Cardiac muscle cell (in vitro differentiated cells and primary cell): Measurements from ENCODE around the gene ARID5B. TPM values are rescaled to one million over a fixed set of nuclear protein-coding genes. Genes with fewer than 3 reads are reported as not detected.

ENCODE experiments used
- DNase-seq, 2 donors: peaks; one replicate each; pipeline versions ENCODE4 v3.0.0 to v3.0.0-alpha.2; 2010 to 2017; ENCODE audit warnings: low read depth in 1 of 2, low spot score in 1 of 2
- H3K27ac ChIP-seq: fragments of 200-600 bp; sonication (generic); 2 replicates; pipeline ENCODE4 v1.5.1; 2016
- H3K27me3 ChIP-seq: fragments of 200-600 bp; sonication (generic); 2 replicates; pipeline ENCODE4 v1.6.0; 2016; ENCODE audit warnings: control low read depth
- H3K36me3 ChIP-seq: fragments of 200-600 bp; sonication (generic); 2 replicates; pipeline ENCODE4 v1.5.1; 2016; ENCODE audit warnings: control low read depth
- H3K4me1 ChIP-seq: fragments of 200-600 bp; sonication (generic); 2 replicates; pipeline ENCODE4 v1.8.1; 2017; ENCODE audit warnings: low read depth, mild to moderate bottlenecking, mixed run types
- H3K4me3 ChIP-seq: fragments of 200-600 bp; sonication (generic); 2 replicates; pipeline ENCODE4 v1.5.1; 2016; ENCODE audit warnings: mild to moderate bottlenecking
- H3K9me3 ChIP-seq: fragments of 200-600 bp; sonication (generic); 2 replicates; pipeline ENCODE4 v1.5.1; 2017; ENCODE audit warnings: low read depth, mild to moderate bottlenecking, control low read depth
- CTCF ChIP-seq: IDR thresholded peaks from 2 replicates; pipeline ENCODE4 v1.5.1; 2012; ENCODE audit warnings: low read depth, mild to moderate bottlenecking, low read length
- polyA plus RNA-seq: library from polyadenylated mRNA; unstranded; fragments of >200 nt; fragmentation: Nextera tagmentation; extraction: Ambion mirVana; gene quantifications from 2 replicates; pipeline ENCODE4 v1.2.1, GENCODE V29; 2016
- total RNA-seq: library from RNA; depleted of rRNA; stranded (reverse); fragments of >200 nt; gene quantifications from 2 replicates; pipeline ENCODE4 v1.2.3, GENCODE V29; 2016

ARID5B gene
- total and polyA plus RNA-seq, 2 experiments from 2014 or later, result 4.9 to 7.8 TPM

DNA sequence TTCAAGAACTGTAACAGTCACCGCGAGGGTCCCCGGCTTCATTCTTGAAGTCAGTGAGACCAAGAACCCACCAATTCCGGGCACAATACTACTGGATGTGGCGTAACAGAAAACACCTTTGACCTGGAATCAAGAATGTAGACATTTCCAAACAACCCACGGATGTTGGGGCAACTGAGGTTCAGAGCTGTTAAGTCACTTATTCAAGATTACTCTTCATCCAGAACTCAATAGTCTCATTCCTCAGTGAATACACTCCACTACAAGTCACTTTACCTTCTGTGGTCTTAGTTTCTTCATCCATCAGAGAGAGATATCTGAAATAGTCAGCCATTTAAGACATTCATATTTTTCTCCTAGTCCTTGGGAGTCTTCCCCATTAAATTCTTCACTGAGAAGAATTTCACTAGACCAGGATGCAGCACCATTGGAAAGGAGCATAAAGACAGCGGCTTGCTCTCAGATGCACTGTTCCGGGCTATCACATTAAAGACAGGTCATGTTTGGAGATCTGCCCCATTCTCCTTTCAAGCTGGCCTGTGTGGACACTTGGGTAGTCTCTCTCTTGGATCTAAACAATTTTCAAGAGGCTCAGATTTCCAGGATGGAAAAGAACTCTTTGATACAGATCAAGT lies 32.3 kb upstream of the ARID5B start:
- DNase-seq, result no peak
- no peak overlapping the region for H3K27ac ChIP-seq
- H3K36me3 ChIP-seq, result no peaks in the 10 kb centered on the region
- TF ChIP-seq CTCF, result no peak
- H3K4me1 ChIP-seq, result no peaks in the 10 kb centered on the region
- no peaks in the 10 kb centered on the region for H3K9me3 ChIP-seq
- H3K4me3 ChIP-seq, result no peak overlapping the region
- no peaks in the 10 kb centered on the region for H3K27me3 ChIP-seq

GRCh38 chr10:61869774-61870525 lies 31.5 kb upstream of the ARID5B start:
- DNase-seq, result peak in 1 of 2 donors; percentile 82
- no peaks in the 10 kb centered on the region for H3K36me3 ChIP-seq
- H3K27me3 ChIP-seq, result no peaks in the 10 kb centered on the region
- H3K4me3 ChIP-seq, result no peak overlapping the region
- TF ChIP-seq CTCF, result no peak
- H3K9me3 ChIP-seq, result no peaks in the 10 kb centered on the region
- no peaks in the 10 kb centered on the region for H3K4me1 ChIP-seq
- H3K27ac ChIP-seq, result no peak overlapping the region

DNA sequence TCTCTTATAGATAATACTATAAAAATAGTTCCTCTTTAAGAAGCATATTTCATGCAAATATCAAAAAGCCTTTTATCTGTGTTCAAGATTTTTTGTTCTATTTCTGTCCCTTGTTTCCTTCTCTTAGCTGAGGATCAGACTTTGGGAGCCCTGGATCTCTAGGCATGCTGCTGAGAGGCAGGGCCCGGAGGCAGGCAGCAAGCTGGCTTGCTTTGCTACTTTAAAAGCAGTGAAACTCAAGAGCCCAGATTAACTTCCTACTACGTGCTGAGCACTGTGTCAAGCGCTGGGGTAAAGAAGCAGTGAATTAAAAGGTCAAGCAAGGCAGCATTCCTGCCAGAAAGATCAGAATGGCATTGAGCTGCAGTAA lies 31.0 kb upstream of the ARID5B start:
- H3K4me1 ChIP-seq, result no peaks in the 10 kb centered on the region
- H3K9me3 ChIP-seq, result no peaks in the 10 kb centered on the region
- DNase-seq, result no peak
- no peaks in the 10 kb centered on the region for H3K36me3 ChIP-seq
- TF ChIP-seq CTCF, result no peak
- no peaks in the 10 kb centered on the region for H3K27me3 ChIP-seq
- no peak overlapping the region for H3K4me3 ChIP-seq
- H3K27ac ChIP-seq, result no peak overlapping the region

GRCh38 chr10:61871487-61871886 lies 30.0 kb upstream of the ARID5B start:
- Histone ChIP-seq H3K4me3 (no peak overlapping the region), H3K27ac (no peak overlapping the region), H3K4me1 (no peaks in the 10 kb centered on the region), H3K9me3 (no peaks in the 10 kb centered on the region), H3K36me3 (no peaks in the 10 kb centered on the region), H3K27me3 (no peaks in the 10 kb centered on the region)
- DNase-seq, result no peak
- TF ChIP-seq CTCF, result no peak

- H3K36me3 ChIP-seq, result no peaks in the 10 kb centered on the region
- TF ChIP-seq CTCF, result no peak
- H3K9me3 ChIP-seq, result no peaks in the 10 kb centered on the region
- no peak overlapping the region for H3K27ac ChIP-seq
- no peak for DNase-seq
- no peaks in the 10 kb centered on the region for H3K4me1 ChIP-seq
- H3K4me3 ChIP-seq, result no peak overlapping the region
- no peaks in the 10 kb centered on the region for H3K27me3 ChIP-seq
Measured at GRCh38 chr10:61877887-61878739, 23.4 kb upstream of the ARID5B start.
